Measurements from ENCODE around the gene TMEM132C.
A peak's percentile ranks its signal among the peaks of the same experiment; 100 is the strongest.

Gene TMEM132C

GRCh38 chr12:128612150-128612850, 345.3 kb downstream of the TMEM132C start:
- Histone ChIP-seq H3K9me3 (ENCODE audit: control insufficient read depth, insufficient read depth, low read length) (no peaks in the 10 kb centered on the region), H3K9me2 (replicated peaks; ENCODE audit: control insufficient read depth, low read length) (no peaks in the 10 kb centered on the region), H3K36me3 (ENCODE audit: control insufficient read depth, low read length) (no peaks in the 10 kb centered on the region), H3K27ac (ENCODE audit: low read depth, low read length) (no peak overlapping the region), H3K4me2 (ENCODE audit: low read length) (no peak overlapping the region), H4K20me1 (ENCODE audit: control insufficient read depth, insufficient read depth, low read depth, low read length) (no peaks in the 10 kb centered on the region), H3F3A (ENCODE audit: control insufficient read depth, insufficient read depth) (no peaks in the 10 kb centered on the region), H3K79me2 (ENCODE audit: control insufficient read depth, low read length) (no peaks in the 10 kb centered on the region), H3K27me3 (ENCODE audit: control insufficient read depth, low read length) (peaks cover 2% of the 10 kb centered on the region; the same call in 1 of the 2 replicates), H3K4me3 (ENCODE audit: low read length) (no peak overlapping the region), H3K4me1 (ENCODE audit: control insufficient read depth, low read length) (no peaks in the 10 kb centered on the region)
- TF ChIP-seq, protein P1, sequence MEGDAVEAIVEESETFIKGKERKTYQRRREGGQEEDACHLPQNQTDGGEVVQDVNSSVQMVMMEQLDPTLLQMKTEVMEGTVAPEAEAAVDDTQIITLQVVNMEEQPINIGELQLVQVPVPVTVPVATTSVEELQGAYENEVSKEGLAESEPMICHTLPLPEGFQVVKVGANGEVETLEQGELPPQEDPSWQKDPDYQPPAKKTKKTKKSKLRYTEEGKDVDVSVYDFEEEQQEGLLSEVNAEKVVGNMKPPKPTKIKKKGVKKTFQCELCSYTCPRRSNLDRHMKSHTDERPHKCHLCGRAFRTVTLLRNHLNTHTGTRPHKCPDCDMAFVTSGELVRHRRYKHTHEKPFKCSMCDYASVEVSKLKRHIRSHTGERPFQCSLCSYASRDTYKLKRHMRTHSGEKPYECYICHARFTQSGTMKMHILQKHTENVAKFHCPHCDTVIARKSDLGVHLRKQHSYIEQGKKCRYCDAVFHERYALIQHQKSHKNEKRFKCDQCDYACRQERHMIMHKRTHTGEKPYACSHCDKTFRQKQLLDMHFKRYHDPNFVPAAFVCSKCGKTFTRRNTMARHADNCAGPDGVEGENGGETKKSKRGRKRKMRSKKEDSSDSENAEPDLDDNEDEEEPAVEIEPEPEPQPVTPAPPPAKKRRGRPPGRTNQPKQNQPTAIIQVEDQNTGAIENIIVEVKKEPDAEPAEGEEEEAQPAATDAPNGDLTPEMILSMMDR (IDR thresholded peaks at IDR 0.05; ENCODE audit: low read depth, low read length, poor library complexity, severe bottlenecking) = no peak
- TF ChIP-seq EZH2phosphoT487 (IDR thresholded peaks at IDR 0.05; ENCODE audit: borderline replicate concordance, low read length) = no peak

DNA sequence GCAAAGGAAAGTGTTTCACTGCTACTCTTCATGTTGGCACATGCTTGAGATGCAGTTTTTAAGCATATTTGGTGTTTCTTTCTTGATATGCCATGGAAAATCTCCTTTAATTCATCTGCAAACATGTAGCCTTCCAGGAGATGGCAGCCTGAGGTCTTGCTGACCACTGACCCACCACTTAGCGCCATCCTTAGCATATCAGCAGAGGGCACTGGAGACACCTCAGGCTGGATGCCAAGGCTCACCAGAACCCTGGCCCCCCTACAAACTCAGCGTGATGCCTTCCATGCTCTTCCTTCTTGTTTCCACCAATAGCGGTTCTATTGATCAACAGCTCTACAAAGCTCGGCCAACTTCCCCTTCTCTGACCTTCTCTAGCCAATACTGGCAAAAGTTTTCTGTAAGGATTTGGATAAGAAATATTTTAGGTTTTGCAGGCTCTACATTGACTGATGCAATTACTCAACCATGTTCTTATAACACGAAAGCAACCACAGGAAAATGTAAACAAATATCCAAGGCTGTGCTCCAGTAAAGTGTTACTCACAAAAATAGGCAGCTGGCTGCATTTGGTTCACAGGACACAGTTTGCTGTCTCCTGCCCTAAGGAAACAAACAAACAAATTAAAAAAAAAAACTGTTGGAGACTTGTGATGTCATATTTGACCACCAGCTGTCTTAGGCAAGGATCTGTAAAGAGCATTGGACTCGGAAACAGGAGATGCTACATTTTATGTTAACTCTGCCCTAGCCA, 347.0 kb downstream of the TMEM132C start:
- Histone ChIP-seq H3K27ac (ENCODE audit: low read depth, low read length) (no peak overlapping the region), H3K4me2 (ENCODE audit: low read length) (no peak overlapping the region), H3F3A (ENCODE audit: control insufficient read depth, insufficient read depth) (no peaks in the 10 kb centered on the region), H3K79me2 (ENCODE audit: control insufficient read depth, low read length) (no peaks in the 10 kb centered on the region), H3K4me1 (ENCODE audit: control insufficient read depth, low read length) (no peaks in the 10 kb centered on the region), H3K9me2 (replicated peaks; ENCODE audit: control insufficient read depth, low read length) (no peaks in the 10 kb centered on the region), H3K36me3 (ENCODE audit: control insufficient read depth, low read length) (no peaks in the 10 kb centered on the region), H3K27me3 (ENCODE audit: control insufficient read depth, low read length) (peaks cover 2% of the 10 kb centered on the region; the same call in 1 of the 2 replicates), H4K20me1 (ENCODE audit: control insufficient read depth, insufficient read depth, low read depth, low read length) (no peaks in the 10 kb centered on the region), H3K9me3 (ENCODE audit: control insufficient read depth, insufficient read depth, low read length) (no peaks in the 10 kb centered on the region), H3K4me3 (ENCODE audit: low read length) (no peak overlapping the region)
- TF ChIP-seq, protein P1 (IDR thresholded peaks at IDR 0.05; ENCODE audit: low read depth, low read length, poor library complexity, severe bottlenecking) = peak; percentile 15
- no peak for TF ChIP-seq EZH2phosphoT487 (IDR thresholded peaks at IDR 0.05; ENCODE audit: borderline replicate concordance, low read length)

- no peaks in the 10 kb centered on the region for H3K9me2 ChIP-seq (replicated peaks; ENCODE audit: control insufficient read depth, low read length)
- no peaks in the 10 kb centered on the region for H3K36me3 ChIP-seq (ENCODE audit: control insufficient read depth, low read length)
- TF ChIP-seq EZH2phosphoT487 (IDR thresholded peaks at IDR 0.05; ENCODE audit: borderline replicate concordance, low read length) = no peak
- TF ChIP-seq, protein P1 (IDR thresholded peaks at IDR 0.05; ENCODE audit: low read depth, low read length, poor library complexity, severe bottlenecking) = no peak
- H3K79me2 ChIP-seq (ENCODE audit: control insufficient read depth, low read length) = no peaks in the 10 kb centered on the region
- no peaks in the 10 kb centered on the region for H3K4me1 ChIP-seq (ENCODE audit: control insufficient read depth, low read length)
- H3K27me3 ChIP-seq (ENCODE audit: control insufficient read depth, low read length) = no peaks in the 10 kb centered on the region
- no peak overlapping the region for H3K4me2 ChIP-seq (ENCODE audit: low read length)
- no peak overlapping the region for H3K27ac ChIP-seq (ENCODE audit: low read depth, low read length)
- no peak overlapping the region for H3K4me3 ChIP-seq (ENCODE audit: low read length)
- no peaks in the 10 kb centered on the region for H3F3A ChIP-seq (ENCODE audit: control insufficient read depth, insufficient read depth)
- H3K9me3 ChIP-seq (ENCODE audit: control insufficient read depth, insufficient read depth, low read length) = no peaks in the 10 kb centered on the region
- H4K20me1 ChIP-seq (ENCODE audit: control insufficient read depth, insufficient read depth, low read depth, low read length) = no peaks in the 10 kb centered on the region
These were observed 350.4 kb downstream of the TMEM132C start for GRCh38 chr12:128617304-128617833.

Measured in DOHH2 (cell line).